CD4-positive, alpha-beta T cell treated with Interleukin-2 at 100 ng/mL for 4 hours (primary cell): Measurements from ENCODE around the gene OPN1SW.
A peak's percentile ranks its signal among the peaks of the same experiment; 100 is the strongest.

Experiments
- DNase-seq: peaks from one replicate; pipeline ENCODE4 v3.0.0-alpha.2; 2020; ENCODE audit warnings: low spot score

OPN1SW gene

DNA sequence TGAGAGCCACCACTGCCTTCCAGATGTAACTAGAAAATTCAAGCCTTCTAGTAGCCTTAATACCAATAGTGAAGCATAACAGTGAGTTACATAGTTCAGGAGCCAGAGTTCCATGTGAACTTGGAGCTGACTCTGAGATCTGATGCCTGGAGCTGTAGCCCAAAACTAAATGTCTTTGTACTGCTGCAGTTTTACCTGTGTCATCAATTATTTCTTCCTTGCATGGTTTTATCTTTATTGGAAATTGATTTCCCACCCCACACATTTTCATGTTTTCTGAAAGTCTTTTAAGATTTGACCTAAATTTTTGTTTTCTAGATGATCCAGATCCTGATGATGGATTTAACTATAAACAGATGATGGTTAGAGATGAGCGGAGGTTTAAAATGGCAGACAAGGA is 17.0 kb downstream of the OPN1SW start:
- DNase-seq: no peak

DNA sequence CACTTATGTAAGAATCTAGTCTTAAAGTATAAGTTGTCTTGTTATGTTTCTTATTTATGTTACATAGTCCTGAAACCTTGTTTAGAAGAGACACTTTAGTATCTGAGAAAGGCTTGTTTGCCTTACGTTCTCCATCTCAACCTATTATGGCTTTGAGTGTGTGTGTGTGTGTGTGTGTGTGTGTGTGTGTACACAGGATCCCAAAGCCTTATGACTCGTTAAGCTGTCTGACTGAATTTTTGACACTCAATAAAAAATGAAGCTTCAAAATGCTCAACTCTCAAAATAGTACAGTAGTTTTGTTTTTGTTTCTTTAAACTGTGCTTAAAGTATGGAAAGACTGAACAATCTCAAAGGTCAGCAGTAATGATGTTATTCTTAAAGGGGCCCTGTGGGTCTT is 18.4 kb downstream of the OPN1SW start:
- no peak for DNase-seq

DNA sequence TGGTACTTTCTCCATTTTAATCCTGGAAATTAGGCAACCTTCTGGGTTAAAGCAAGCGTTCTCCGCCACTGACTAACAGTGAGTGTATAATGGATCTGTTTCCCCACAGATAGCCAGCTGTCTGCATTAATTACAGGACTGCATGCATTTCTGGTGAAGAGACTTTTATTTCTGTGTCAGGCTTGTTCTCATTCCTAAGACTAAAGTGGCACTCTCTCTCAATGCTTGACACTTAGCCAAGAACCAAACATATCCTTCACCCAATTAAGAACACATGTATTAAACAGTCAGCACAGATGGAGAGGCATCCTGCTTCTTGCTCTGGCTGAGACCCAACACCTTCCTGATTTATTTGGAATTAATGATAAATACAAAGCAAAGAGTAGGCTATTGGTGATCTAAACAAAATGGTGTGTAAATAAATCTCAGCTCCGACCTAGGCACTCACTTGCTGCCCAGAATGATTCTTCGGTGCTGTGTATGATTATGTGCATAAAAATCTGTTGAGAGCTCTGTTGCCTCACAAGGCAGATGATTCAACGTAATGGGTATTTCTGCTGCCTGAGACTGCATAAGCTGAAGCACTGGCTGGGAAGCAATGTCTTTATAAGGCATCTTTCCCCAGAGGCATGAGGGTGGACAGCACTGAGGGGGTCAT is 19.6 kb downstream of the OPN1SW start:
- no peak for DNase-seq

DNA sequence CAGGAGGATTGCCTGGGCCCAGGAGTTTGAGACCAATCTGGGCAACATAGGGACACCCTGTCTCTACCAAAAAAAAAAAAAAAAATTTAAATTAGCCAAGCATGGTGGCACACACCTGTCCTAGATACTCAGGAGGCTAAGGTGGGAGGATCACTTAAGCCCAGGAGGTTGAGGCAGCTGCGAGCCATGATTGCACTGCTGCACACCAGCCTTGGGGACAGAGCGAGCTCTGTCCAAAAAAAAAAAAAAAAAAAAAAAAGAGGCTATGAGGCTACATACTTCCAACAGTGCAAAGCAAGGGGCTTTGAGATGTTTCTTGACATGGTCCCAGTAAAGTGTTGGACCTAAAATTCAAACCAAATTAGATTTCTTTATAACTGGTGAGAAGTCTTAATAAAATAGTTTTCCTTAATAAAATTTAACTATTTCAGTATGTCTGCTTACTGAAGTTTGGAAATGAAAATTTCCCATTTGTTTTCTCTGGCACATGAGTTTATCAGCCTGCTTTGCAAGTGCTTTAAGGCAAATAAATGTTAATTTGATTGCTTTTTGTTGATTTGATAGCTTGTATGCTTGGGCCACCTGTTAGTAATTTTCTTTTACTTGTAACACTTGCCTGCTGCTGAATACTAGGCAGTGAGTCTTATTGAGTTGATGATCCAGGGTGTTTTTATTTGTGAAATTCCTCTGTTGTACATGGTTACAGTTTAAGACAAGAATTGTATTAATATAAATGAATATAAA is 20.3 kb downstream of the OPN1SW start:
- no peak for DNase-seq

DNA sequence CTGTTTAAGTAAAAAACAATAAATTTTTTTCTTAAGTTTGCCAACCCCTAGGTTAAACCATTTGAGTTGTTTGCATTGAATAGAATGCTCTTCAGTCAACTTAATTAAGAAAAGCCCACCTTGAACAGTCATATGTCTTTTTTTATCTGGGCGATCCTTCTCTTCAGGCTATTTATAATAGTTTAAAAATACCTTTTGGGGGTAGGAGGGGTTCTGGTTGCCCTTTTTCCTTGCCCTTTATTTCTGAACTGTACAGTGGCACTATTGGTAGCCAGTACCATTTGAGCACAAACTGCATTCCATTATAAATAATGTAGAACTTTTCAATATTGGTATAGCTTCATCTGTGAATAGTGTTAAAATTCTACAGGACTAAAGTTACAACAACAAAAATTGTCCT is 23.3 kb downstream of the OPN1SW start:
- DNase-seq: no peak

DNA sequence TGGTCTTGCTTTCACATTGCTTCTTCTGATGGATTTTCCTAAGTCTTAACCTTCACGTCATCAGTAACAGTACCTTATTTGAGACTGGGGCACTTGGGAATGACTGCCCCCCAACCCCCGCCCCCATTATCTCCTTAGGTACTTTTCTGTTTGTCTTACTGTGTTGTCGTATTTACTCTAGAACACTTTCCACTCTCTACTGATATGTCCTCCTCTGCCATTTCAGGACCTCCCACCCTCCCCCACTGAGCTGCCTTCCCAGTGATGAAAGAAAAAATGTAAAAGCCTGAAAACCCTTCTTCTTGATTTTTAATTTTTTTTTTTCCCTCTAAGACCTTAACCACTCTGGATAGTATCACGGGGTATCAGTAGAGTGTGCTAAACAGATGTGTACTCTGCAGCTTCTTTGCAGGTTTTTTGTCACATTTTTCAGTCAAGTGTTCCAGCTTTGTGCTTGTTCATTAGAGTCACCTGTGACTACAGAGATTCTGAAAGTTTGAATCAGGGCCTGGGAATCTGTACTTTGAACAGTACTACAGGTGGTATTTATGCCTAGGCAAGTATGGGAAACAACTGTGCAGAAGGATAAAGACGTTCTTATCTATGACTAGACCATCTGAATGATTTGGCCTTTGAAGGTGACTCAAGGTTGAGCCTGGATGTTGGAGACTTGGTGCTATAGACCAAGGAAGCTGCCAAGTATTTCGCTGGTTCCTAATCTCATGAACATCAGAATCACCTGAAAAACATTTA is 28.1 kb downstream of the OPN1SW start:
- no peak for DNase-seq

DNA sequence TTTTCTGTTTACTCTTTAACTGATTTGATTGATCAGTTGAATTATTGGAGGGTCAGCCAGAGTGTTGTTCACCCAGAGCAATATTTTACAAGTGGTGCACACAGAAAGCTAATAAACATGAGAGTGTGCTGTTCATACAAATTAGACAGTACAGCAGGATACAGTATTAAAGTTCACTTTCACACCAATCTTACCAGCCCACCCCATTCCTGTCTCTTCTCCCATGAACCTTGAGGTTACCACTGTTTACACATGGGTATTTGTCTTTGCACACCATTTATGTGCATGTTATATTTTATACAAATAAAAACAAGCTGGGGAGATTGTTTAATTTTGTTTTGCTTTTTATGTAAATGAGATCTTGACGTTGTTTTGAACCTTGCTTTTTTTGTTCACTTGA is 29.9 kb downstream of the OPN1SW start:
- DNase-seq: no peak

DNA sequence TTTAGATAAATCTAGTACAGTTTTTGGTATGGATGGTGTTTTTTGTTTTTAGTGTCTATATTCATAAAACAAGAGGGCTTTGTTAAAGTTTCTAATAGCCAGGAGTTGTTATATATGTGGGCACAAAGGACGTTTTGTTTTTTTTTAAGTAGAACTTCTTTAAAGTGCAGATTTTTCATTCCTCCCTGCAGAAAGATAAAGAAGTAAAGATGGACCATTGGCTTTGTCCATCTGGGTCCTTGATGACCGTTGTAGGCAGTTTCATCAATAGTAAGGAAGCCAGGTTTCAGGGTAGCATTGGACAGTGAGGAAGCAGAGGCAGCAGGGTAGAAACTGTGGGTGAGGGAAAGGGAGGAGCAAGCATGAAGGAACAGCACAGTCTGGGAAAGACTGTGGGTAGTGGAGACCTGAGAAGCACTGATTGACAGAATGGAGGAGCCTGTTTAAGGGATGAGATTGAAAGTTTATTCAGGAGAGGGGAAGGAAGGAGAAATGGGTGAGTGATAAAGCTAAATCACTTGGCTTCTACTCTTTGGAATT is 31.2 kb downstream of the OPN1SW start:
- DNase-seq: no peak

DNA sequence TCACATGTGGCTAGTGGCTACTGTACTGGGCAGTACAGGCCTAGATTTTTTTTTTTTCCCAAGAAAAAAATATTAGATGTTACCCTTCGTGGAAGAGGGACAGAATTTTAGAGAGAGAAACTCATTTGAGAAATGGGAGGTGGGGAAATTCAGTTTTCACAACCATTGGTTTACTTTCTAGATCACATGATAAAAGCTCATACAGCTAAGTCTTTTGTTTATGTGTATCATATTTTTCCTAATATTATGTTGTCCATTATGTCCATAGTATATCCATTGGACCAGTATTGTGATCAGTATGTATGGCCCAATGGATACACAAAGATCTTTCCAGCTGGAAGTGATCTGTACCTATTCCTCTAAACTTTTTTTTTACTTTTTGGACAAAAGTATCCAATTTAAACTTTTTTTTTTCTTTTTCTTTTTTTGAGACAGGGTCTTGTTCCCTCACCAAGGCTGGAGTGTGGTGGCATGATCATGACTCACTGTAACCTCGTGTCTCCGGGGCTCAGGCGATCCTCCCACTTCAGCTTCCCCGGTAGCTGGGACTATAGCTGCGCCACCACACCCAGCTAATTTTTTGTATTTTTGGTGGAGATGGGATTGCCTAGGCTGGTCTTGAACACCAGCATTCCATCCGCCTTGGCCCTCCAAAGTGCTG is 32.4 kb downstream of the OPN1SW start:
- no peak for DNase-seq

DNA sequence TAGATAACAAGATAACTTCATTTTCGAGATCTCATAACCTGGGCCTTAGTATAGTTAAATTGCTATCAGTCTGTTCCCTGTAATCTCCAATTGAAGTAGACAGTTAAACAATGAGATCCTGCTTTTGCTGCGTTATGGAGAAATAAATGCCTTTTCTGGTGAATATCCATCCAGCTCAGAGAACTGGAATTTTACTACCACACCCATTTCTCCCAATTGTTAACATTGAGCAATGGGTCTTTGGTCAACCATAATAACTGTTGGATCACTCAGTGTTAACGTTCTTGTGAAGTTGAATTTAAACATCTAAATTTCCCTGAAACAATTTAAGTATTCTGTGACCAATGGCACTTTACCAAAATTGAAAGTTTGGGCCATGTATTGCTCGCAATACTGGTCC is 33.4 kb downstream of the OPN1SW start:
- DNase-seq: no peak

DNA sequence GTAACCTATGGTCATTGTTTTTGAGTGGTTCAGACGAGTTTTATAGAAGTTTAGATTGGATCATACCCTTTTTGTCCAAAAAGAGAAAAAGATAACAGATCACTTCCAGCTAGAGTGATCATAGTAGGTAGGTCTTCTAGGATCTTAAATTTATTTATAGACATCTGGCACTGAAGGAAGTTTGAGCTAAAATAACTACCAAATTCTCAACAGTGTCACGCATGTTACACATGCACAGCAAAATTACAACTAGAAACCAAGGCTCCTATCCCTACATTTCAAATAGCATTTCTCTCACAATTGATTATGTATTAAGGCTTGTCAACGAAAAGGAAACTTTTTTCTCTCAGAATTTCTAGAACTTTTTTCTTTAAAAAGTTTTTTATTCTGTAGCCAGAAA is 34.1 kb downstream of the OPN1SW start:
- no peak for DNase-seq

DNA sequence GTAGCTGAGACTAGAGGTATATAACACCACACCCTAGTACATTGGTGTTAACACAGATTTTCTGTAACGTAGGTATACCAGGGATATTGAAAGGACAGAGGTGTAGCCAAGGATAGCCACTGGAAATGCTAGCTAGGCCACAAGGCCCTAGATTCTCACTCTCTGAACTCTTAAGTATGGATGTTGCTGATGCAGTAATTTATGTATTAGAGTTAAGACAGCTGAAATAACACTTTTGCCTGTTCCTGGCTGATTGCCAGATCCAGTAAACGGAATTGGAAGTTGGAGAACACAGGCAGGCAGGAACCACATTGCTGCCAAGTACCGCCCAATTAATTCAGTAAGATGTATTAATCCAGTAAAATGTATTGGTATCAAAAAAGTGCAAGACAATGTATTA is 34.6 kb downstream of the OPN1SW start:
- no peak for DNase-seq

DNA sequence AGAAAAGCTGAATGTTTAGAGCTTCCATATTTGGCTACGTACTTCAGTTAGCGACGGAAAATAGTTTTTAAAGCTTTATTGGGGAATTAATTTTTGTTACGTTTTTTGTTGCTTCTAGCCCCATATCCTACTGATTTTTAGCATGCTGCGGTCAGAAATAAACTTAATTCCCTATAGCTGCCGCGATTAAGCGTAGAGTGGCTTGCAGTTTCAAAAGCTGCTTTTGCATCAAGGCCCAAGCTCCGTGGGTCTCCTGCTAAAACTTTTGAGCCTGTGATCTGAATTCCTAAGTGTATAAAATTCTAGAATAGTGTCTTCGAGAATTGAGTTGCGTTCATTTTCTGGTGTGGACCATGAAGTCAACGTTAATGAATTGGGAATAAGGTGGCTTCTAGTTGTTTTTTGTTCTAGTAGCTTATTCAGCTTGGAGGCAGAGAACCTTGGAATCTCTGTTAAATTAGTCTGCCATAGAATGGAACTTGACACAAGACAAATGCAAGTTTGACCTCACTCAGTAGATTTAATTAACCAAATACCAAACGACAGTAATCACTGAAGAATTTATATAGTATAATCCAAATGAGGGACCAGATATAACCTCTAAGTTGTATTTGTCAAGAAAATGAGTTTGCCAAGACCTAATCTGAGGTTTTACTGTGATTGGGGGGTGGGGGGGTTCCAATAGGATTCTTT is 35.5 kb downstream of the OPN1SW start:
- DNase-seq: no peak

DNA sequence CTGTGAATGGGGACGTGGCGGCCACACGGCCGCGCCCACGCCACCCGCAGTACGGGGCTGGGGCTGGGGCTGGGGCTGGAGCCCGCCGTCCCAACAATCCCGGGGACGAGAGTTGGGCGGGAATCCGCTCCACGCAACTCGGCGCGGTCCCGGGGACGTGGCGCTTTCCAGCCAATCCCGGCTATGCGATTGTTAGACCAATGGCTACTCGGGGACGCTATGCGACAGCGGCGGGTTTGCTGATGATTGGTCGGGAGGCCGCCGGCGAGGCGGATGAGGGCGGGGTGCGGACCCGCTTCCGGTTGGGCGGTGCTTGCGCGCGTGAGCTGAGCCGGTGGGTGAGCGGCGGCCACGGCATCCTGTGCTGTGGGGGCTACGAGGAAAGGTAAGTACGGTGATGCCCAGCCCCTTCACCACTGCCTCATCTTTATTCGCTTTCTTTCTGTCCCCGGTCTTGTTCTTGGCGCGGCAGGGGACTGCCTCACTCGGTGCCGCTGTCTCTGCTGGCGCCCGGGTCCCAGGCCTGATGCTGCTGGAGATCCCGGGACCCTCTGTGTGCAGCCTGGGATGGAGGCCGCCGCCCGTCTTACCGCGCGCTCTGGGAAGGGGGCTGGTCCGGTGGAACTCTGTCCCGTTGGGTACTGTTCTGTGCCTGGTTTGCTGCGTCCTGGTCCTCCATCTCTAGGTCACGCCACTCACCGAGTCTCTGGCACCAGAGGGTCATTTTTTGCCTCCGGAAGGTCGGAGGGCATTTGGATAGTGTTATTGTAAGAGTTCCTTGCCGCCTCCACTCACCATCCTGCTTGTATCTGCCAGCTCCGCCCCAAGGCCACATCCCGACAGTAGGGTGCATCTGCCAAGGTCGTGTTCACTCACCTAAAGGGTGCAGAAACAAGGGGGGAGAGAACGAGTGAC is 36.3 kb downstream of the OPN1SW start, which contains the start of gene CALU:
Gene CALU (plus strand): TSS at position 312 of the 915 bp plus-strand sequence. CDS start 9,225 bp downstream, outside the sequence.
- peak; percentile 92 for DNase-seq

DNA sequence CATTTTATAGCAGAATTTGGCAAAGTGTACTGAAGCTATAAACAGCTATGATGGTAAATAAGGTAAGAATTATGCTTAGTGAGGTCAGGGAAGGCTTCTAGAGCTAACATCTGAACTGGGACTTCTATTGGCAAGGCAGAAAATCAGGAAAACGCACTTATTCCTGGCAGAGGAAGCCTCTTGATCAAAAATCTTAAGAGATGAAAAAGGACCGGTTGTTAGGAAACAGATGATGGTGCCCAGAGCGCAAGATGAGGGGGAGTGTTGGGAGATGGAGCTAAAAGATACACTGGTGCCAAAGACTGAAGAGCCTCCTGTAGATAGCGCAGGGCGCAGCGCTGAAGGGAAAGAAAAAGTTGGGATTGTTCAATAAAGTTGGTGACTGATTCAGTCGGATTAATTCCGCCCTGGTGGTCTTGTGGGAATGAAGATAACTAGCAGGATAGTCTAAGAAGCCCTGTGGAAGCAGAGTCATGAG is 37.0 kb downstream of the OPN1SW start:
- DNase-seq: no peak

DNA sequence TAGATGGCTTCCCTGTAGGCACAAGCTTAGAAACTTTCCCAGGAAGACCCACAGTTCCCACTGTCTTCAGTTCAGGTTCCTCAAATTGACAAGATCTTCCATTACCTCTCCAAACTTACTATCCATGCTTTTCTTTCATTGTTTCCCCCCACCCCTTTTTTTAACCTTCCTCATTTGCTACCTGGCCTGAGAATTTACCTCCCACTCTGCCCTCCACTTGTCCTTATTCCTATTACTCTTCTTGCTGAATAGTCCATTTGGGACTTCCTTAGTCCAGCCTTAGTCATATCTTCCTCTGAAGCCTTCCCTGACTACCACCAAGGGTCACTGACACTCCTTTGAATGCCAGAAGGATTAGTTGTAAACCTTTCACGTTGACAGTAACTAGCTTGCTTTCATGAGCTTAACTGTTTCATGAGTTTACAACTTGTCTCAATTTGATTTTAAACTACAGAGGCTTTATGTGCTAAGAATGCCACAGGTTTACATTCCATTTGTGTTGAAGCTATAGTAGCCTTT is 37.7 kb downstream of the OPN1SW start:
- no peak for DNase-seq

DNA sequence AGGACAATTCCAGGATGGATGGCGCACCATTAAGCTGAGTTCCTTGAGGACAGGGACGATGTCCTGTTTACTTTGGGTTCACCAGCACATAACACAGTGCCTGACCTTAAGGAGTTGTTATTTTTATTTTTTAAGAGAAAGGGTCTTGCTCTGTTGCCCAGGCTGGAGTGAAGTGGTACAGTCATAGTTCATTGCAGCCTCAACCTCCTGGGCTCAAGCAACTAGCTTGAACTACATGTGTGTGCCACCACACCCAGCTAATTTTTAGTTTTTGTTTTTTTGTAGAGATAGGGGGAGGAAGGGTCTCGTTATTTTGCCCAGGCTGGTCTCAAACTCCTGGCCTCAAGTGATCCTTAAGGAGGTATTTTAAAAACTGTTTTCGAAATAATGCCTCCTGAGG is 38.2 kb downstream of the OPN1SW start:
- no peak for DNase-seq

DNA sequence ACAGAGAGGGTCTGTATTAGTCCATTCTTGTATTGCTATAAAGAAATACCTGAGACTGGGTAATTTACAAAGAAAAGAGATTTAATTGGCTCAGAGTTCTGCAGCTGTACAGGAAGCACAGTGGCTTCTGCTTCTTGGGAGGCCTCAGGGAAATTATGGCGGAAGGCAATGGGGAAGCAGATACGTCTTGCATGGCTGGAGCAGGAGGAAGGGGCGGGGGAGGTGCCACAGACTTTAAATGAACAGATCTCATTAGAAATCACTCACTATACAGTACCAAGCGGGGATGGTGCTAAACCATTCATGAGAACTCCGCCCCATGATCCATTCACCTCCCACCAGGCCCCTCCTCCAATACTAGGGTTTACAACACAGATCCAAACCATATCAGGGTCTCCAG is 40.2 kb downstream of the OPN1SW start:
- DNase-seq: no peak

DNA sequence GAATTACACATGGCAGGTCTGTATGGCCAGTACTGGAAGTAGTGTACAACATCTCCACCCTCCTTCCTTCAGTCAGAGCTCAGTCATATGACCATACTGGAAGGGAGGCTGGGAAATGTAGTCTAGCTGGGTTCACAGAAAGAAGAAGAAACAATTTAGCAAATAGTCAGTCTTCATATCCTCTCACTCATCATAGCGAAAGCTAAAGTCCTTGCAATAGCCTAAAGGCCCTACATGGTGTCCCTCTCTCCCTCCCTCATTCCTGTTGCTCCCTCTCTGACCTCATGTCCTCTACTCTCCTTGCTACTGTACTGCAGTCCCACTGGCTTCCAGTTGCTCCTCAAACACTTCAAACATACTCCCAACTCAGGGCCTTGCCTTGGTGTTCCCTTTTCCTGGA is 40.7 kb downstream of the OPN1SW start:
- no peak for DNase-seq

DNA sequence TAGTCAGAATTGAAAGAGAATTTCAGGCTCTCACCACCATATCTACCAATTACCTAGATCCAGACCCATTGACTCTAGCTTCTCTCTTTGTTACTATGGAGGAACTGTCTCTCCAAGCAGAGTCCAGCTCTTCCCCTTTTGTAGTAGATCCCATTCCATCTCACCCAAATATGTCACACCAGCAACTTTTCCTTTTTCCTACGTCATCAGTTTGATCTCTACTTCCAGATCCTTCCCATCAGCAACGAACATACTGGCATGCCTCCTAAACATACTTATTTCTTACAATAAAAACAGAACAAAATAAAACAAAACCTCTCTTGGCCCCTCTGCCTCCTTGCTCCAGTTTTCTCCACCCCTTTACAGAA is 42.3 kb downstream of the OPN1SW start:
- DNase-seq: no peak
